HUES6 (cell line): ENCODE data around the gene SRR.

Experiments used
- H3K27ac ChIP-seq: 2 replicates; pipeline ENCODE4 v1.7.0; 2013; ENCODE audit warnings: low read depth, mild to moderate bottlenecking, low read length, inconsistent platforms
- H3K27me3 ChIP-seq: 2 replicates; pipeline ENCODE4 v1.6.1; 2013; ENCODE audit warnings: low read length; ENCODE audit not compliant: control insufficient read depth, insufficient read depth
- H3K36me3 ChIP-seq: 2 replicates; pipeline ENCODE4 v1.6.1; 2013; ENCODE audit warnings: low read length; ENCODE audit not compliant: control insufficient read depth, insufficient read depth
- H3K4me1 ChIP-seq: 2 replicates; pipeline ENCODE4 v1.6.1; 2013; ENCODE audit warnings: low read length; ENCODE audit not compliant: control insufficient read depth, insufficient read depth
- H3K4me3 ChIP-seq: 2 replicates; pipeline ENCODE4 v1.5.1; 2013; ENCODE audit warnings: low read depth, low read length
- H3K9ac ChIP-seq: one replicate; pipeline ENCODE4 v1.6.1; 2013; ENCODE audit warnings: mild to moderate bottlenecking, low read length
- H3K9me3 ChIP-seq: 2 replicates; pipeline ENCODE4 v1.6.1; 2013; ENCODE audit warnings: low read depth, low read length; ENCODE audit not compliant: control insufficient read depth, insufficient read depth

The SRR gene

GRCh38 chr17:2323629-2324314 lies 20.0 kb downstream of the SRR start:
- Histone ChIP-seq H3K9me3 (no peaks in the 10 kb centered on the region), H3K27ac (no peak overlapping the region), H3K36me3 (peaks cover 79% of the 10 kb centered on the region), H3K9ac (no peak overlapping the region), H3K4me3 (no peak overlapping the region), H3K27me3 (no peaks in the 10 kb centered on the region), H3K4me1 (no peaks in the 10 kb centered on the region)

GRCh38 chr17:2331303-2331702 lies 27.6 kb downstream of the SRR start:
- Histone ChIP-seq H3K27me3 (no peaks in the 10 kb centered on the region), H3K9ac (no peak overlapping the region), H3K9me3 (no peaks in the 10 kb centered on the region), H3K36me3 (peaks cover 89% of the 10 kb centered on the region), H3K4me3 (no peak overlapping the region), H3K4me1 (peaks cover 9% of the 10 kb centered on the region; the same call in 1 of the 2 replicates), H3K27ac (no peak overlapping the region)

GRCh38 chr17:2335726-2336214 lies 32.0 kb downstream of the SRR start:
- Histone ChIP-seq H3K9ac (peak overlapping the region; percentile 97), H3K27ac (peak overlapping the region; percentile 85), H3K4me1 (peaks cover 15% of the 10 kb centered on the region), H3K27me3 (no peaks in the 10 kb centered on the region), H3K9me3 (no peaks in the 10 kb centered on the region), H3K4me3 (peak overlapping the region; percentile 96), H3K36me3 (peaks cover 48% of the 10 kb centered on the region)

GRCh38 chr17:2336215-2336851 lies 32.6 kb downstream of the SRR start, which contains the start of gene TSR1:
TSR1 (minus strand) TSS chr17:2336457; CDS start chr17:2336427, 30 bp downstream.
- H3K4me1 ChIP-seq: peaks cover 15% of the 10 kb centered on the region
- H3K4me3 ChIP-seq: peak within 1 kb of the TSS; percentile 96

GRCh38 chr17:2336852-2337543 lies 33.2 kb downstream of the SRR start, which contains the start of gene SGSM2:
SGSM2 (plus strand) TSS chr17:2337501; CDS start chr17:2337689, 188 bp downstream.
- Histone ChIP-seq H3K9ac (peak within 1 kb of the TSS; percentile 97), H3K4me3 (peak within 1 kb of the TSS; percentile 96), H3K4me1 (peaks cover 15% of the 10 kb centered on the region), H3K36me3 (peaks cover 42% of the 10 kb centered on the region), H3K9me3 (no peaks in the 10 kb centered on the region), H3K27me3 (no peaks in the 10 kb centered on the region), H3K27ac (peak within 1 kb of the TSS; percentile 4; the same call in 1 of the 2 replicates)

More at GRCh38 chr17:2336215-2336851, 32.6 kb downstream of the SRR start, which contains the start of gene TSR1:
- peak within 1 kb of the TSS; percentile 85 for H3K27ac ChIP-seq
- H3K27me3 ChIP-seq: no peaks in the 10 kb centered on the region
- H3K36me3 ChIP-seq: peaks cover 43% of the 10 kb centered on the region
- peak within 1 kb of the TSS; percentile 97 for H3K9ac ChIP-seq
- H3K9me3 ChIP-seq: no peaks in the 10 kb centered on the region

GRCh38 chr17:2337544-2338314 lies 34.0 kb downstream of the SRR start:
- Histone ChIP-seq H3K27me3 (no peaks in the 10 kb centered on the region), H3K9ac (peak overlapping the region; percentile 75), H3K36me3 (peaks cover 37% of the 10 kb centered on the region), H3K27ac (peak overlapping the region; percentile 4; the same call in 1 of the 2 replicates), H3K9me3 (no peaks in the 10 kb centered on the region), H3K4me3 (peak overlapping the region; percentile 96), H3K4me1 (peaks cover 15% of the 10 kb centered on the region)

GRCh38 chr17:2338315-2338657 lies 34.5 kb downstream of the SRR start:
- peak overlapping the region; percentile 96 for H3K4me3 ChIP-seq
- peaks cover 31% of the 10 kb centered on the region for H3K36me3 ChIP-seq
- H3K4me1 ChIP-seq: peaks cover 15% of the 10 kb centered on the region
- H3K27me3 ChIP-seq: no peaks in the 10 kb centered on the region
- no peaks in the 10 kb centered on the region for H3K9me3 ChIP-seq
- peak overlapping the region; percentile 4; the same call in 1 of the 2 replicates for H3K27ac ChIP-seq
- H3K9ac ChIP-seq: peak overlapping the region; percentile 75

- Histone ChIP-seq H3K36me3 (peaks cover 17% of the 10 kb centered on the region), H3K4me1 (peaks cover 11% of the 10 kb centered on the region), H3K27me3 (no peaks in the 10 kb centered on the region), H3K9ac (no peak overlapping the region), H3K4me3 (no peak overlapping the region), H3K9me3 (no peaks in the 10 kb centered on the region), H3K27ac (no peak overlapping the region)
Measured at GRCh38 chr17:2343421-2343820, 39.7 kb downstream of the SRR start.

- H3K4me3 ChIP-seq: no peak overlapping the region
- peaks cover 13% of the 10 kb centered on the region for H3K4me1 ChIP-seq
- no peaks in the 10 kb centered on the region for H3K9me3 ChIP-seq
- H3K27me3 ChIP-seq: no peaks in the 10 kb centered on the region
- H3K9ac ChIP-seq: no peak overlapping the region
- peaks cover 17% of the 10 kb centered on the region for H3K36me3 ChIP-seq
- H3K27ac ChIP-seq: no peak overlapping the region
Measured at GRCh38 chr17:2344528-2344927, 40.8 kb downstream of the SRR start.

GRCh38 chr17:2346475-2346874 lies 42.7 kb downstream of the SRR start:
- H3K27me3 ChIP-seq: no peaks in the 10 kb centered on the region
- no peaks in the 10 kb centered on the region for H3K9me3 ChIP-seq
- H3K27ac ChIP-seq: no peak overlapping the region
- no peak overlapping the region for H3K9ac ChIP-seq
- H3K4me3 ChIP-seq: no peak overlapping the region
- peaks cover 15% of the 10 kb centered on the region for H3K36me3 ChIP-seq
- peaks cover 13% of the 10 kb centered on the region for H3K4me1 ChIP-seq
